A549 treated with dexamethasone at 1 μM for 4 hours (cell line): ENCODE results near the gene RNF114. TPM values are rescaled to one million over a fixed set of nuclear protein-coding genes. Genes with fewer than 3 reads are reported as not detected.

Experiments used
- total RNA-seq: library from RNA; stranded (reverse); fragments of 200-300 nt; extraction: Qiagen RNA extraction; gene quantifications from 5 replicates; pipeline ENCODE4 v1.2.3, GENCODE V29; 2022

The RNF114 gene
- total RNA-seq = 47.0 to 53.8 TPM (median 50.5 TPM) in 5 replicates

GRCh38 chr20:49936153-49937026 lies at the start of gene RNF114:
Gene RNF114, plus strand, starts transcription at chr20:49936397. Its CDS starts 16 bp downstream, at chr20:49936413.

GRCh38 chr20:49915380-49916145 lies 20.6 kb upstream of the RNF114 start, which contains the start of gene SPATA2:
Gene SPATA2, minus strand, starts transcription at chr20:49915529. Its CDS starts 7,039 bp downstream, at chr20:49908490.

GRCh38 chr20:49982346-49983122 lies 46.3 kb downstream of the RNF114 start, which contains the start of gene SNAI1:
Gene SNAI1, plus strand, starts transcription at chr20:49982980. Its CDS starts 80 bp downstream, at chr20:49983060.

Other genes starting within 250 kb of the RNF114 start
- gene B4GALT5, start 222.5 kb upstream of the RNF114 start, total RNA-seq = 53.4 to 75.6 TPM (median 68.7 TPM) in 5 replicates
- gene SLC9A8, start 123.6 kb upstream of the RNF114 start, total RNA-seq = 6.4 to 9.9 TPM (median 8.7 TPM) in 5 replicates
- gene SPATA2, start 20.9 kb upstream of the RNF114 start, total RNA-seq = 6.2 to 8.9 TPM (median 8.5 TPM) in 5 replicates
- gene SNAI1, start 46.6 kb downstream of the RNF114 start, total RNA-seq = 7.4 to 14.7 TPM (median 13.0 TPM) in 5 replicates
- 115 to 153 TPM (median 119 TPM) in 5 replicates for gene UBE2V1, start 176.8 kb downstream of the RNF114 start, total RNA-seq
- gene PEDS1, start 217.3 kb downstream of the RNF114 start, total RNA-seq = 44.1 to 66.6 TPM (median 63.8 TPM) in 5 replicates